ENCODE data around the gene VPREB3. TPM values are rescaled to one million over a fixed set of nuclear protein-coding genes. Genes with fewer than 3 reads are reported as not detected.

Gene VPREB3
- polyA plus RNA-seq, 3 donors = 0.88 to 1.0 (median 1.0) TPM

GRCh38 chr22:23775779-23776375 lies 21.7 kb upstream of the VPREB3 start:
- peaks cover 0 to 6% (median 3%) of the 10 kb centered on the region in 7 donors for H3K9me3 Mint-ChIP-seq
- Histone ChIP-seq H3K36me3 (replicated peaks in 1 of 2; ENCODE audit: control insufficient read depth in 1 of 2, insufficient read depth in 2 of 2, low read length in 2 of 2) (no peaks in the 10 kb centered on the region), H3K79me2 (ENCODE audit: insufficient read depth, low read length) (no peaks in the 10 kb centered on the region), H3K9me3 (replicated peaks in 1 of 2; ENCODE audit: control insufficient read depth in 1 of 2, insufficient read depth in 1 of 2, low read length in 2 of 2) (no peaks in the 10 kb centered on the region), H3K4me1 (ENCODE audit: control insufficient read depth in 1 of 2, insufficient read depth in 2 of 2, low read length in 2 of 2) (peaks cover 10 to 14% of the 10 kb centered on the region in 2 donors), H3K9ac (ENCODE audit: insufficient read depth, low read length, poor library complexity, severe bottlenecking) (no peak overlapping the region), H3K27ac (ENCODE audit: low read depth in 1 of 2, low read length in 2 of 2) (no peak overlapping the region), H4K20me1 (ENCODE audit: insufficient read depth, low read length) (no peaks in the 10 kb centered on the region), H3K4me3 (replicated peaks in 1 of 3; ENCODE audit: low read depth in 2 of 3, low read length in 3 of 3) (no peak overlapping the region), H2AFZ (ENCODE audit: insufficient read depth, low read depth, low read length, poor library complexity, severe bottlenecking) (no peak overlapping the region), H3K4me2 (replicated peaks; ENCODE audit: extremely low read depth, low read length, poor library complexity, severe bottlenecking) (no peak overlapping the region), H3K27me3 (ENCODE audit: control insufficient read depth in 2 of 2, insufficient read depth in 2 of 2, low read length in 2 of 2) (peaks cover 7 to 23% of the 10 kb centered on the region in 2 donors)
- peaks cover 0 to 5% of the 10 kb centered on the region in 2 donors for H3K36me3 Mint-ChIP-seq
- H3K4me1 Mint-ChIP-seq = peaks cover 8% of the 10 kb centered on the region
- DNase-seq = no peak
- WGBS (ENCODE audit: insufficient coverage) = 70% methylated on average over 3 of the region's 3 CpGs
- peaks cover 29 to 31% (median 30%) of the 10 kb centered on the region in 3 donors for H3K27me3 Mint-ChIP-seq (ENCODE audit: low read depth in 3 of 3)
- no peak overlapping the region for H3K27ac Mint-ChIP-seq
- no peak for TF ChIP-seq CTCF (IDR thresholded peaks at IDR 0.05)
- intact Hi-C loops (cut with micrococcal nuclease) = no loop called here
- H3K4me3 Mint-ChIP-seq = no peak overlapping the region

- DNase-seq = no peak
- H3K27ac ChIP-seq (ENCODE audit: low read depth in 1 of 2, low read length in 2 of 2) = no peak overlapping the region
- Mint-ChIP-seq H3K9me3 (peaks cover 0 to 6% (median 3%) of the 10 kb centered on the region in 7 donors), H3K27ac (peak overlapping the region in 1 of 7 donors; percentile 32), H3K4me1 (peaks cover 8% of the 10 kb centered on the region), H3K36me3 (peaks cover 0 to 5% of the 10 kb centered on the region in 2 donors), H3K27me3 (ENCODE audit: low read depth in 3 of 3) (peaks cover 29 to 31% (median 30%) of the 10 kb centered on the region in 3 donors), H3K4me3 (no peak overlapping the region)
- no peak overlapping the region for H2AFZ ChIP-seq (ENCODE audit: insufficient read depth, low read depth, low read length, poor library complexity, severe bottlenecking)
- no CpG with 5 or more reads among the region's 2 CpGs for WGBS (ENCODE audit: insufficient coverage)
- no peaks in the 10 kb centered on the region for H3K9me3 ChIP-seq (replicated peaks in 1 of 2; ENCODE audit: control insufficient read depth in 1 of 2, insufficient read depth in 1 of 2, low read length in 2 of 2)
- no peak overlapping the region for H3K4me3 ChIP-seq (replicated peaks in 1 of 3; ENCODE audit: low read depth in 2 of 3, low read length in 3 of 3)
- no peaks in the 10 kb centered on the region for H3K79me2 ChIP-seq (ENCODE audit: insufficient read depth, low read length)
- no peak overlapping the region for H3K9ac ChIP-seq (ENCODE audit: insufficient read depth, low read length, poor library complexity, severe bottlenecking)
- no peak for TF ChIP-seq CTCF (IDR thresholded peaks at IDR 0.05)
- H3K4me1 ChIP-seq (ENCODE audit: control insufficient read depth in 1 of 2, insufficient read depth in 2 of 2, low read length in 2 of 2) = peaks cover 10 to 16% of the 10 kb centered on the region in 2 donors
- no peak overlapping the region for H3K4me2 ChIP-seq (replicated peaks; ENCODE audit: extremely low read depth, low read length, poor library complexity, severe bottlenecking)
- H4K20me1 ChIP-seq (ENCODE audit: insufficient read depth, low read length) = no peaks in the 10 kb centered on the region
- H3K27me3 ChIP-seq (ENCODE audit: control insufficient read depth in 2 of 2, insufficient read depth in 2 of 2, low read length in 2 of 2) = peaks cover 7 to 23% of the 10 kb centered on the region in 2 donors
- H3K36me3 ChIP-seq (replicated peaks in 1 of 2; ENCODE audit: control insufficient read depth in 1 of 2, insufficient read depth in 2 of 2, low read length in 2 of 2) = no peaks in the 10 kb centered on the region
- intact Hi-C loops (cut with micrococcal nuclease) = no loop called here
Measured at GRCh38 chr22:23774922-23775436, 20.8 kb upstream of the VPREB3 start.

Measured in CD14-positive monocyte (primary cell).